GM06990 (cell line): Measurements from ENCODE around the gene AGXT.

Experiments used
- DNase-seq: peaks from one replicate; pipeline ENCODE4 v3.0.0-alpha.2; 2011; ENCODE audit not compliant: insufficient read length; ENCODE audit errors: extremely low read depth
- H3K27me3 ChIP-seq: replicated peaks from 2 replicates; pipeline ENCODE4 v1.6.0; 2011; ENCODE audit warnings: low read length; ENCODE audit not compliant: control insufficient read depth, insufficient read depth
- H3K36me3 ChIP-seq: 2 replicates; pipeline ENCODE4 v1.5.1; 2011; ENCODE audit warnings: low read length; ENCODE audit not compliant: control insufficient read depth, insufficient read depth
- H3K4me3 ChIP-seq: replicated peaks from 2 replicates; pipeline ENCODE4 v1.5.1; 2011; ENCODE audit warnings: low read depth, mild to moderate bottlenecking, control low read depth, low read length
- TF ChIP-seq, protein P1 (sequence below): IDR thresholded peaks from 2 replicates; pipeline ENCODE4 v1.5.1; 2011; ENCODE audit warnings: low read length, control low read depth, mild to moderate bottlenecking, inconsistent platforms; ENCODE audit not compliant: insufficient read depth, poor library complexity, severe bottlenecking

AGXT gene

GRCh38 chr2:240890691-240891090 is 22.1 kb downstream of the AGXT start:
- no peak overlapping the region for H3K4me3 ChIP-seq
- no peak for DNase-seq
- TF ChIP-seq, protein P1, sequence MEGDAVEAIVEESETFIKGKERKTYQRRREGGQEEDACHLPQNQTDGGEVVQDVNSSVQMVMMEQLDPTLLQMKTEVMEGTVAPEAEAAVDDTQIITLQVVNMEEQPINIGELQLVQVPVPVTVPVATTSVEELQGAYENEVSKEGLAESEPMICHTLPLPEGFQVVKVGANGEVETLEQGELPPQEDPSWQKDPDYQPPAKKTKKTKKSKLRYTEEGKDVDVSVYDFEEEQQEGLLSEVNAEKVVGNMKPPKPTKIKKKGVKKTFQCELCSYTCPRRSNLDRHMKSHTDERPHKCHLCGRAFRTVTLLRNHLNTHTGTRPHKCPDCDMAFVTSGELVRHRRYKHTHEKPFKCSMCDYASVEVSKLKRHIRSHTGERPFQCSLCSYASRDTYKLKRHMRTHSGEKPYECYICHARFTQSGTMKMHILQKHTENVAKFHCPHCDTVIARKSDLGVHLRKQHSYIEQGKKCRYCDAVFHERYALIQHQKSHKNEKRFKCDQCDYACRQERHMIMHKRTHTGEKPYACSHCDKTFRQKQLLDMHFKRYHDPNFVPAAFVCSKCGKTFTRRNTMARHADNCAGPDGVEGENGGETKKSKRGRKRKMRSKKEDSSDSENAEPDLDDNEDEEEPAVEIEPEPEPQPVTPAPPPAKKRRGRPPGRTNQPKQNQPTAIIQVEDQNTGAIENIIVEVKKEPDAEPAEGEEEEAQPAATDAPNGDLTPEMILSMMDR: no peak

DNA sequence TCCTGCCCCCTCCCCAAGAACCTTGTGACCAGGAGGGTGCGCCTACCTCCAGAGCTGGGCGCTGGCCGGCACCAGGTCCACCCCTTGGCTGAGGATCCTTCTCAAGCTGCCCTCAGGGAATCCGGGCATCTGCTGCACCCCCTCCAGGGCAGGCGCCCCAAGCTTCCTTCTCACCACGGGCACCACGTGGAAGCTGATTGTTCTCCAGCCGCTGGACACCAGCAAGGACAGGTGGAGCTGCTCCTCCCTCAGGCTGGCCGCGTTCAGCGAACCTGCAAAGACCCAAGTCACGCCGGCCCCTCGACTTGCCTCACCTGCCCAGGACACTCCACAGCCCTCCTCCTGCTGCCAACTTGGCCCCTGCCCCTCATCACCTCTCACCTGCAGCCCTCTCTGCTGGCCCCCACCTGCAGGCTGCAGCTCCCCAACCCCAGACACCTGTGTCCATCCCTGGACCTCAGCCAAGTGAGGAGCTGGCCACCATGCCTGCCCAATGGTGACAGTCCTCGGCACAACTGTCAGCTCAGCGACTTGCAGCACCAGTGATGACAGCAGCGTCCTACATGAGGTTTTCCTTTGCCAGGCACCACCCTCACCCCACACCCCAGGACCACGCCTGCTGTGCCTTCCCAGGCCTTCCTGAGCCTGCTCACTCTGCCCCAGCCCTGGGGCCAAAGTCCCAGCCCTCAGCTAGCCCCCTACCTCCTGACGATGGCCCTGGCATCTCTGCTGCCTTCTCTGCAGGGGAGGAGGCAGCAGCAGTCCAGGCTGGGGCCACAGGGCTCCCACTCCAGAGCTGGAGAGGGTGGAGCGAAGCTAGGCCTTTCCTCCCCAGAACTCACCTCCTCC is 23.1 kb downstream of the AGXT start:
- Histone ChIP-seq H3K4me3 (no peak overlapping the region), H3K36me3 (no peaks in the 10 kb centered on the region), H3K27me3 (no peaks in the 10 kb centered on the region; the same call in 1 of the 2 replicates)
- TF ChIP-seq, protein P1: no peak
- DNase-seq: no peak

More at GRCh38 chr2:240890691-240891090, 22.1 kb downstream of the AGXT start:
- Histone ChIP-seq H3K36me3 (no peaks in the 10 kb centered on the region), H3K27me3 (no peaks in the 10 kb centered on the region; the same call in 1 of the 2 replicates)

DNA sequence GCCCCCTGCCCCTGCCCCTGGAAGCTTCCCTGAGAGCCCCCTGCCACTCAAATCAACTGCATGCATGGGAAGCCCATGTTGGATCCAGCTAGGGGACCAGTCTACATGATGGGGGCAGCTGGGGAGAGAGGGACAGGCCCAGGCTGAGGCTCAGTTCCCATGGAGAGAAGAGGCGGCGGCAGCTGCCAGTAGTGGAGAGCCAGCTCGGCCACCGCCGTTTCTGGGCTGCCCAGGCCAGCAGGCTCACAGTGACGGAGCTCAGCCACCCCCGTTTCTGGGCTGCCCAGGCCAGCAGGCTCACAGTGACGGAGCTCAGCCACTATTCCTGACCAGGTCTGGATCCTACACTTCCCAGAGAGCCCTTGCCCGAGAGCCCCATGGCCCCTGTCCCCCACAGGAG is 23.7 kb downstream of the AGXT start:
- H3K4me3 ChIP-seq: no peak overlapping the region
- H3K36me3 ChIP-seq: no peaks in the 10 kb centered on the region
- DNase-seq: no peak
- H3K27me3 ChIP-seq: no peaks in the 10 kb centered on the region; the same call in 1 of the 2 replicates
- TF ChIP-seq, protein P1: no peak

- Histone ChIP-seq H3K36me3 (no peaks in the 10 kb centered on the region), H3K4me3 (no peak overlapping the region), H3K27me3 (no peaks in the 10 kb centered on the region; the same call in 1 of the 2 replicates)
- no peak for DNase-seq
- TF ChIP-seq, protein P1: no peak
Measured at GRCh38 chr2:240892925-240893324, 24.3 kb downstream of the AGXT start.

DNA sequence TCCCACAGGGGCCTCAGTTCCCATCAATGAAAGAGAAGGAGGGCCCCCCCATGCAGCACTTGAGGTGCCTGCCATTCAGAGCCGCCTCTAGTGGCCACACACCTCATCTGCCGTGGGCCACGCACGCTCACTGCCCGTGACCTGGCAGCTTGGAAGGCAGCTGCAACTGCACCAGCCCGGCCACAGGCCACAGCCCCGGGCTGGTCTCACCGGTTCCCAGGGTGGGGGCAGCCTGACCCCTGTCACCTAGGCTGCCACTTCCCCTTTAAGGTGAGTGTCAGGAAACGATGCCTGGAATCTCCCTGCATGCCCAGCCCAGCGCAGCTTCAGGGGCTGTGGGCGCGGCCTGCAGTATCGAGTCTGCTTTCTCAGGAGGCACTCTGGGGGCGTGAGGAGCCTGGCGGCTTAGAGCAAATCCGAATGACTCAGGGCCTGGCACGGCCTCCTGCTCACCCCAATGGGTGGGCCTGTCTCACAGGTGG is 24.8 kb downstream of the AGXT start:
- H3K27me3 ChIP-seq: no peaks in the 10 kb centered on the region; the same call in 1 of the 2 replicates
- DNase-seq: peak; percentile 34

More for the DNA sequence above, 24.8 kb downstream of the AGXT start:
- TF ChIP-seq, protein P1: peak; percentile 17
- no peaks in the 10 kb centered on the region for H3K36me3 ChIP-seq
- H3K4me3 ChIP-seq: no peak overlapping the region
